Measurements from ENCODE around the gene CRYBG3. TPM values are rescaled to one million over a fixed set of nuclear protein-coding genes. Genes with fewer than 3 reads are reported as not detected.

CRYBG3 gene
- total RNA-seq, 1 experiment from 2014 or later: 5.9 TPM

GRCh38 chr3:97885931-97886824 lies 64.4 kb downstream of the CRYBG3 start:
- Histone ChIP-seq H3K79me1 (ENCODE audit: insufficient read depth, low read depth, low read length, poor library complexity, severe bottlenecking) (no peaks in the 10 kb centered on the region), H2BK12ac (ENCODE audit: insufficient read length, low read depth, low read length) (no peak overlapping the region), H3K27ac (ENCODE audit: insufficient read length, low read depth, low read length) (no peak overlapping the region), H2AFZ (ENCODE audit: low read length) (no peak overlapping the region), H3K14ac (ENCODE audit: insufficient read depth, low read length) (no peak overlapping the region), H3K9me3 (ENCODE audit: control insufficient read depth, low read depth, low read length) (no peaks in the 10 kb centered on the region), H3K56ac (ENCODE audit: insufficient read length, low read depth, low read length) (no peak overlapping the region), H2AK5ac (ENCODE audit: insufficient read length, low read length) (no peak overlapping the region), H3K23me2 (ENCODE audit: insufficient read length, low read depth, low read length, poor library complexity, severe bottlenecking) (no peaks in the 10 kb centered on the region), H3K4me2 (ENCODE audit: insufficient read depth, insufficient read length, low read length) (no peak overlapping the region), H2BK120ac (ENCODE audit: low read depth, low read length, poor library complexity, severe bottlenecking) (no peak overlapping the region), H3T11ph (ENCODE audit: low read length) (no peak overlapping the region), H4K20me1 (ENCODE audit: control insufficient read depth, insufficient read depth, insufficient read length) (no peaks in the 10 kb centered on the region), H2BK20ac (ENCODE audit: low read depth, low read length, poor library complexity, severe bottlenecking) (no peak overlapping the region), H4K8ac (replicated peaks; ENCODE audit: insufficient read length, low read depth, low read length) (no peak overlapping the region), H3K79me2 (ENCODE audit: insufficient read depth, low read length) (no peaks in the 10 kb centered on the region), H2BK15ac (ENCODE audit: low read depth, low read length) (no peak overlapping the region), H3K9ac (ENCODE audit: extremely low read depth, insufficient read length, low read length) (no peak overlapping the region), H4K91ac (ENCODE audit: insufficient read length, low read depth, low read length) (no peak overlapping the region), H3K18ac (ENCODE audit: insufficient read length, low read depth, low read length) (no peak overlapping the region), H2BK5ac (ENCODE audit: insufficient read length, low read length) (no peak overlapping the region), H3K4ac (ENCODE audit: low read depth, low read length) (no peak overlapping the region), H3K23ac (ENCODE audit: insufficient read length, low read depth, low read length) (no peak overlapping the region), H3K4me1 (ENCODE audit: insufficient read depth, low read length) (no peaks in the 10 kb centered on the region), H3K27me3 (ENCODE audit: insufficient read depth, low read length) (no peaks in the 10 kb centered on the region), H4K5ac (ENCODE audit: insufficient read length, low read depth, low read length) (no peak overlapping the region)
- Mint-ChIP-seq H3K27me3 (ENCODE audit: low read depth) (no peaks in the 10 kb centered on the region), H3K27ac (0 out of 7 replicates have a peak overlapping the region, but pooled peaks of 1 of the 3 experiments have one; percentile 12), H3K9me3 (no peaks in the 10 kb centered on the region), H3K4me1 (no peaks in the 10 kb centered on the region), H3K36me3 (ENCODE audit: insufficient read depth in 1 of 3, low read depth in 3 of 3) (peaks cover 0 to 8% (median 4%) of the 10 kb centered on the region in 3 experiments; a peak in 3 of 7 replicates), H3K4me3 (no peak overlapping the region)
- no peak for DNase-seq
- whole genome bisulfite sequencing (ENCODE audit: extremely low coverage, insufficient read length, low lambda C conversion rate): no CpG with 5 or more reads among the region's 3 CpGs
- TF ChIP-seq CTCF (conservative IDR thresholded peaks at IDR 0.05): no peak

Data from H9 (cell line).